DOHH2 (cell line): ENCODE data around the gene CYP1B1.

Experiments
- H3F3A ChIP-seq: fragments of 200-600 bp; sonication (generic), shearing (Covaris generic); 2 replicates; pipeline ENCODE4 v1.6.0; 2016; ENCODE audit warnings: antibody characterized with exemption, mild to moderate bottlenecking; ENCODE audit not compliant: control insufficient read depth, insufficient read depth
- H3K27ac ChIP-seq: fragments of 200-600 bp; sonication (generic); 2 replicates; pipeline ENCODE4 v1.5.1; 2014; ENCODE audit warnings: low read depth, mild to moderate bottlenecking, low read length, moderate library complexity
- H3K27me3 ChIP-seq: fragments of 200-600 bp; sonication (generic); 2 replicates; pipeline ENCODE4 v1.6.1; 2014; ENCODE audit warnings: mild to moderate bottlenecking, low read length, mixed read lengths; ENCODE audit not compliant: control insufficient read depth
- H3K36me3 ChIP-seq: fragments of 200-600 bp; sonication (generic); 2 replicates; pipeline ENCODE4 v1.6.1; 2014; ENCODE audit warnings: mild to moderate bottlenecking, low read length, moderate library complexity, mixed read lengths; ENCODE audit not compliant: control insufficient read depth
- H3K4me1 ChIP-seq: fragments of 200-600 bp; sonication (generic); 2 replicates; pipeline ENCODE4 v1.6.1; 2014; ENCODE audit warnings: mild to moderate bottlenecking, low read length, mixed read lengths; ENCODE audit not compliant: control insufficient read depth
- H3K4me2 ChIP-seq: fragments of 200-600 bp; sonication (generic); 2 replicates; pipeline ENCODE4 v1.6.0; 2014; ENCODE audit warnings: mild to moderate bottlenecking, low read length, moderate library complexity
- H3K4me3 ChIP-seq: fragments of 200-600 bp; sonication (generic); 2 replicates; pipeline ENCODE4 v1.5.1; 2014; ENCODE audit warnings: mild to moderate bottlenecking, low read length, mixed read lengths
- H3K79me2 ChIP-seq: fragments of 200-600 bp; sonication (generic); 2 replicates; pipeline ENCODE4 v1.6.1; 2014; ENCODE audit warnings: mild to moderate bottlenecking, low read length, mixed read lengths; ENCODE audit not compliant: control insufficient read depth
- H3K9me2 ChIP-seq: fragments of 200-600 bp; sonication (generic); replicated peaks from 2 replicates; pipeline ENCODE4 v1.6.1; 2014; ENCODE audit warnings: mild to moderate bottlenecking, low read length, mixed read lengths; ENCODE audit not compliant: control insufficient read depth
- H3K9me3 ChIP-seq: fragments of 200-600 bp; sonication (generic); 2 replicates; pipeline ENCODE4 v1.6.1; 2014; ENCODE audit warnings: antibody characterized with exemption, low read length, mixed read lengths; ENCODE audit not compliant: control insufficient read depth, insufficient read depth
- H4K20me1 ChIP-seq: fragments of 200-600 bp; sonication (generic); 2 replicates; pipeline ENCODE4 v1.6.0; 2014; ENCODE audit warnings: low read depth, mild to moderate bottlenecking, antibody characterized with exemption, low read length, moderate library complexity; ENCODE audit not compliant: control insufficient read depth, insufficient read depth
- CTCF ChIP-seq: fragments of 200-600 bp; sonication (generic); IDR thresholded peaks from one replicate; pipeline ENCODE4 v1.5.1; 2014; ENCODE audit warnings: antibody characterized with exemption, mild to moderate bottlenecking, low read depth, low read length; ENCODE audit not compliant: poor library complexity, severe bottlenecking
- EZH2phosphoT487 ChIP-seq: fragments of 200-600 bp; sonication (generic); IDR thresholded peaks from 2 replicates; pipeline ENCODE4 v1.6.1; 2017; ENCODE audit warnings: borderline replicate concordance, mild to moderate bottlenecking, antibody characterized with exemption, low read length, moderate library complexity, mixed read lengths

The CYP1B1 gene

GRCh38 chr2:38098421-38099098 lies 22.6 kb upstream of the CYP1B1 start:
- Histone ChIP-seq H3K27me3 (peaks cover 60% of the 10 kb centered on the region), H3K4me1 (no peaks in the 10 kb centered on the region), H3K4me2 (no peak overlapping the region), H3K4me3 (no peak overlapping the region), H3K79me2 (no peaks in the 10 kb centered on the region), H3K27ac (no peak overlapping the region), H3K9me2 (no peaks in the 10 kb centered on the region), H4K20me1 (no peaks in the 10 kb centered on the region), H3F3A (no peaks in the 10 kb centered on the region), H3K9me3 (no peaks in the 10 kb centered on the region), H3K36me3 (no peaks in the 10 kb centered on the region)
- no peak for TF ChIP-seq EZH2phosphoT487
- no peak for TF ChIP-seq CTCF

GRCh38 chr2:38097988-38098385 lies 22.0 kb upstream of the CYP1B1 start:
- Histone ChIP-seq H3K4me3 (no peak overlapping the region), H3K27ac (no peak overlapping the region), H3K4me1 (no peaks in the 10 kb centered on the region), H3K79me2 (no peaks in the 10 kb centered on the region), H3K36me3 (no peaks in the 10 kb centered on the region), H3K4me2 (no peak overlapping the region), H3K9me3 (no peaks in the 10 kb centered on the region), H3K27me3 (peaks cover 60% of the 10 kb centered on the region), H3K9me2 (no peaks in the 10 kb centered on the region), H3F3A (no peaks in the 10 kb centered on the region), H4K20me1 (no peaks in the 10 kb centered on the region)
- no peak for TF ChIP-seq CTCF
- no peak for TF ChIP-seq EZH2phosphoT487

GRCh38 chr2:38097258-38097987 lies 21.5 kb upstream of the CYP1B1 start:
- Histone ChIP-seq H4K20me1 (no peaks in the 10 kb centered on the region), H3K27ac (no peak overlapping the region), H3K36me3 (no peaks in the 10 kb centered on the region), H3K9me3 (no peaks in the 10 kb centered on the region), H3K27me3 (peaks cover 58% of the 10 kb centered on the region), H3K4me1 (no peaks in the 10 kb centered on the region), H3K4me3 (no peak overlapping the region), H3K9me2 (no peaks in the 10 kb centered on the region), H3K4me2 (no peak overlapping the region), H3F3A (no peaks in the 10 kb centered on the region), H3K79me2 (no peaks in the 10 kb centered on the region)
- TF ChIP-seq CTCF (no peak), EZH2phosphoT487 (no peak)
